ENCODE results near the gene UMAD1.
A peak's percentile ranks its signal among the peaks of the same experiment; 100 is the strongest.
"Not testable (repeated sequence)": the region's sequence is repeated elsewhere in the genome, so short reads cannot be mapped to it uniquely, and the experiment has no call there.

Gene UMAD1

GRCh38 chr7:7810826-7811225 is 170.3 kb downstream of the UMAD1 start:
- TF ChIP-seq Cebpa-rat (IDR thresholded peaks at IDR 0.05): no peak
- no peak overlapping the region for H3K4me2 ChIP-seq
- no peak overlapping the region for H3K27ac ChIP-seq
- peaks cover 14 to 31% (median 28%) of the 10 kb centered on the region in 11 experiments for H3K9me3 ChIP-seq (replicated peaks in 1 of 11)
- H3K4me3 ChIP-seq: no peak overlapping the region
- H3K4me1 ChIP-seq: peaks cover 12 to 19% (median 14%) of the 10 kb centered on the region in 10 experiments
- H3K9ac ChIP-seq: no peak overlapping the region
- peaks cover 0 to 8% (median 0%) of the 10 kb centered on the region in 11 experiments; a peak in 6 of 22 replicates for H3K36me3 ChIP-seq
- no peaks in the 10 kb centered on the region for H4K20me1 ChIP-seq
- H3K27me3 ChIP-seq: no peaks in the 10 kb centered on the region

- no peak overlapping the region for H3K27ac ChIP-seq
- H3K9ac ChIP-seq: no peak overlapping the region
- no peak overlapping the region for H3K4me2 ChIP-seq
- H3K36me3 ChIP-seq: peaks cover 0 to 8% (median 0%) of the 10 kb centered on the region in 11 experiments; a peak in 6 of 22 replicates
- peaks cover 19 to 26% (median 22%) of the 10 kb centered on the region in 10 experiments for H3K4me1 ChIP-seq
- TF ChIP-seq Cebpa-rat (IDR thresholded peaks at IDR 0.05): no peak
- H3K9me3 ChIP-seq (replicated peaks in 1 of 11): peaks cover 14 to 33% (median 30%) of the 10 kb centered on the region in 11 experiments
- no peak overlapping the region for H3K4me3 ChIP-seq
- no peaks in the 10 kb centered on the region for H3K27me3 ChIP-seq
- no peaks in the 10 kb centered on the region for H4K20me1 ChIP-seq
Measured at GRCh38 chr7:7812112-7812511, 171.6 kb downstream of the UMAD1 start.

DNA sequence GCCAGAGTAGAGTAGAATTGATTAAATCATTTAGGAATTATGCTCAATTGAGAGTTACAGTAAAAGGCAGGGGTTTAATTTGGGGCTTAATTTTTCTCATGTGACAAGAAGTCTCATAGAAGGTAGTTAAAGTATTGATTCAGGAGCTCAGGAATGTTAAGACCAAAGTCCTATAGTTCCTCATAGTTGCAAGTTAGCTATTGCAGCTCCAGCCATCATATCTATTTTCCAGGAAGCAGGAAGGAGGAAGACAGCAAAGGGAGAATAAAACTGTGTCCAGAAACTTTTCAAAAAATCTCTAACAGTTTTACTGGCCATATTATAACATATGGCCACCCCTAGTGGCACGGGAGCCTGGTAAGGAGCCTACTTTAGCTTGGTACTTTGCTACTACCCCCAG is 174.8 kb downstream of the UMAD1 start:
- Histone ChIP-seq H3K9me3 (replicated peaks in 1 of 11) (peaks cover 14 to 46% (median 38%) of the 10 kb centered on the region in 11 experiments), H3K36me3 (peaks cover 0 to 8% (median 3%) of the 10 kb centered on the region in 11 experiments; a peak in 6 of 22 replicates), H3K27me3 (no peaks in the 10 kb centered on the region), H3K4me2 (peak overlapping the region; percentile 66 to 86 (median 80)), H3K9ac (no peak overlapping the region), H3K4me1 (peaks cover 19 to 29% (median 22%) of the 10 kb centered on the region in 10 experiments), H3K27ac (peak overlapping the region in 10 of 11 experiments; percentile 10 to 67 (median 50); a peak in 16 of 22 replicates), H3K4me3 (peak overlapping the region in 4 of 10 experiments; percentile 3 to 34 (median 12); a peak in 3 of 20 replicates), H4K20me1 (no peaks in the 10 kb centered on the region)
- TF ChIP-seq Cebpa-rat (IDR thresholded peaks at IDR 0.05): no peak

DNA sequence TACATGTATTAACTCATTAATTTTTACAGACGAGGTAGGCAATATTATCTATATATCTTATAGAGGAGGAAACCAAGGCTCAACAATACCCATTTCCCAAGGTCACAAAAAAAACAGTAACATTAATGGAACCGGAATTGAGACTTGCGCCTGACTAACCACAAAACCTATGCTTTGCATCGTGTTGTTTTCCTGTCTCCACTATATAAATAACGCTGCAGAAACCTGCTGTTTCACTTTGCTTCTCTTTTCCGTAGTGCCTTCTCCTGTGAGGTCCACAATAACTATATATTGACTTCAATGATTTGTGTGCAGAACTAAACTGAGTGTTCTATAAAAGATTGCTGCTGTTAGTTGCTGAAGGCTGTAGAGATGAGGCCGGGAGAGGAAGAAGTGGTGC is 175.5 kb downstream of the UMAD1 start:
- H3K27me3 ChIP-seq: no peaks in the 10 kb centered on the region
- peaks cover 14 to 46% (median 38%) of the 10 kb centered on the region in 11 experiments for H3K9me3 ChIP-seq (replicated peaks in 1 of 11)
- TF ChIP-seq Cebpa-rat (IDR thresholded peaks at IDR 0.05): no peak
- peak overlapping the region in 7 of 10 experiments; percentile 3 to 43 (median 10); a peak in 6 of 20 replicates for H3K4me3 ChIP-seq
- peak overlapping the region; percentile 66 to 86 (median 80) for H3K4me2 ChIP-seq
- peak overlapping the region in 1 of 11 experiments; percentile 18; a peak in 2 of 22 replicates for H3K9ac ChIP-seq
- peak overlapping the region in 9 of 11 experiments; percentile 39 to 67 (median 57); a peak in 14 of 22 replicates for H3K27ac ChIP-seq
- no peaks in the 10 kb centered on the region for H4K20me1 ChIP-seq
- peaks cover 19 to 29% (median 22%) of the 10 kb centered on the region in 10 experiments for H3K4me1 ChIP-seq
- H3K36me3 ChIP-seq: peaks cover 0 to 8% (median 3%) of the 10 kb centered on the region in 11 experiments; a peak in 6 of 22 replicates

DNA sequence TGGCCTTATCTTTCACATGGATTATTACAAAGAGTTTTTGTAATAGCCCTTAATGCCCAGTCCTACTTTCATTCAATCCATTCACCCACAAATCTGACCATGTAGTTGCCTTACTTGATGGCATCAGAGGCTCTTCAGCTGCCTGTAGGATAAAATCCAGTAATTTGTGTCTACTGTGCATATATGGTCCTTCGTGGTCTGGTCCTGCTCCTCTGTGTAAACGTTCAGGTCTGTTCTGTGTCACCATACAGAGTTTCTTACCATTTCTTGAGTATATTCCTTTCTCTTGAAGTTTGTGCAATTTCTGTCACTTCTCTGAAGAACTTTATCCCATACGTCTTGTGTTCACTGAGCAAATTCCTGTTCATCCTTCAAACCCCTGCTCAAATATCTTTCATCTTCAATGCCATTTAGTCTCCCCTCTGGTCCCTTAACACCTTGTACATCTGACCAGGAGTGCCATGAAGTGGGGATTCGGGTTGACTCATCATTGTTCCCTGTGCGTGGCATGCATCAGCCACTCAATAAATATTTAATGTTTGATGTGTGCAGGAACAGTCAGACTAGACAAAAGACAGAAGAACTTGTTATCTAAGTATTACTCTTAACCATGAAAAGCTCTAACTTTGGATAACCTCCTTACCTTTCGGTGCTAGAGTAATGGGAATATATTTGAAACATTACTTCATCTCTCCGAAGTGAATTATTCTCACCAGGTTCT is 176.4 kb downstream of the UMAD1 start:
- Histone ChIP-seq H3K9me3 (replicated peaks in 1 of 11) (peaks cover 14 to 46% (median 38%) of the 10 kb centered on the region in 11 experiments), H3K36me3 (peaks cover 0 to 8% (median 3%) of the 10 kb centered on the region in 11 experiments; a peak in 6 of 22 replicates), H3K4me2 (peak overlapping the region; percentile 66 to 86 (median 80)), H3K4me1 (peaks cover 19 to 29% (median 22%) of the 10 kb centered on the region in 10 experiments), H3K27me3 (no peaks in the 10 kb centered on the region), H3K27ac (peak overlapping the region in 8 of 11 experiments; percentile 1 to 67 (median 50); a peak in 11 of 22 replicates), H3K9ac (no peak overlapping the region), H3K4me3 (peak overlapping the region in 2 of 10 experiments; percentile 10 to 34; a peak in 2 of 20 replicates), H4K20me1 (no peaks in the 10 kb centered on the region)
- TF ChIP-seq Cebpa-rat (IDR thresholded peaks at IDR 0.05): no peak

DNA sequence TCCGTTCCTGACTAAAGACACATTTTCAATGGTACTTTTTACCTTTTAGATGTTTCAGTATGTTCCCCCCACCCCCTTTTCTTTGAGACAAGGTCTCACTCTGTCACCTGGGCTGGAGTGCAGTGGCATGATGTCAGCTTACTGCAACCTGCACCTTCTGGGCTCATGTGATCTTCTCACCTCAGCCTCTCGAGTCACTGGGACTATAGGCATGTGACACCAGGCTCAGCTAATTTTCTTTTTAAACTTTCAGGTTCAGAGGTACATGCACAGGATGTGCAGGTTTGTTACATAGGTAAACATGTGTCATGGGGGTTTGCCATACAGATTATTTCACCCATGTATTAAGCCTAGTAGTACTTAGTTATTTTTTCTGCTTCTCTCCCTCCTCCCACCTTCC is 177.2 kb downstream of the UMAD1 start:
- peaks cover 0 to 8% (median 3%) of the 10 kb centered on the region in 11 experiments; a peak in 6 of 22 replicates for H3K36me3 ChIP-seq
- no peak overlapping the region for H3K27ac ChIP-seq
- no peak overlapping the region for H3K4me3 ChIP-seq
- no peak for TF ChIP-seq Cebpa-rat (IDR thresholded peaks at IDR 0.05)
- peaks cover 14 to 46% (median 38%) of the 10 kb centered on the region in 11 experiments for H3K9me3 ChIP-seq (replicated peaks in 1 of 11)
- H3K4me1 ChIP-seq: peaks cover 19 to 29% (median 22%) of the 10 kb centered on the region in 10 experiments
- no peak overlapping the region for H3K9ac ChIP-seq
- H3K4me2 ChIP-seq: no peak overlapping the region
- no peaks in the 10 kb centered on the region for H3K27me3 ChIP-seq
- H4K20me1 ChIP-seq: no peaks in the 10 kb centered on the region

DNA sequence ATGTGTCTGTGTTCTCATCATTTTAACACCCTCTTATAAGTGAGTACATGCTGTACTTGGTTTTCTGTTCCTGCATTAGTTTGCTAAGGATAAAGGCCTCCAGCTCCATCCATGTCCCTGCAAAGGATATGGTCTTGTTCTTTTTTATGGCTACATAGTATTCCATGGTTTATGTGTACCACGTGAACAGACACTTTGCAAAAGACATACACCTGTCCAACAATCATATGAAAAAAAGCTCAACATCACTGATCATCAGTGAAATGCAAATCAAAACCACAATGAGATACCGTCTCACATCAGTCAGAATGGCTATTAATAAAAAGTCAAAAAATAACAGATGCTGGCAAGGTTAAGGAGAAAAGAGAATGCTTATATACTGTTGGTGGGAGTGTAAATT is 177.6 kb downstream of the UMAD1 start:
- H3K27ac ChIP-seq, H4K20me1 ChIP-seq, H3K4me2 ChIP-seq, H3K9ac ChIP-seq, H3K36me3 ChIP-seq, H3K27me3 ChIP-seq, H3K4me3 ChIP-seq: not testable (repeated sequence)
- Histone ChIP-seq H3K4me1 (peaks cover 19 to 29% (median 22%) of the 10 kb centered on the region in 10 experiments), H3K9me3 (replicated peaks in 1 of 11) (peaks cover 14 to 42% (median 33%) of the 10 kb centered on the region in 11 experiments)

GRCh38 chr7:7819442-7820247 is 179.1 kb downstream of the UMAD1 start:
- Histone ChIP-seq H3K27ac (no peak overlapping the region), H4K20me1 (no peaks in the 10 kb centered on the region), H3K4me1 (peaks cover 19 to 28% (median 22%) of the 10 kb centered on the region in 10 experiments), H3K4me2 (no peak overlapping the region), H3K27me3 (no peaks in the 10 kb centered on the region), H3K9ac (no peak overlapping the region), H3K36me3 (peaks cover 0 to 4% (median 2%) of the 10 kb centered on the region in 11 experiments; a peak in 5 of 22 replicates), H3K4me3 (no peak overlapping the region), H3K9me3 (replicated peaks in 1 of 11) (peaks cover 7 to 28% (median 20%) of the 10 kb centered on the region in 11 experiments)
- no peak for TF ChIP-seq Cebpa-rat (IDR thresholded peaks at IDR 0.05)

Data from BLaER1 treated with 17β-estradiol and CSF1 and Interleukin-3, amounts not matched to agents 10 nM and 100 nM (cell line).